HG02798 (cell line): Measurements from ENCODE around the gene PACS1.

Experiments
- ATAC-seq: cut with Tn5 transposase; IDR thresholded peaks from one replicate; pipeline ENCODE4 v1.9.1; 2021; ENCODE audit warnings: mild to moderate bottlenecking; ENCODE audit not compliant: unreplicated experiment, poor library complexity

The PACS1 gene

DNA sequence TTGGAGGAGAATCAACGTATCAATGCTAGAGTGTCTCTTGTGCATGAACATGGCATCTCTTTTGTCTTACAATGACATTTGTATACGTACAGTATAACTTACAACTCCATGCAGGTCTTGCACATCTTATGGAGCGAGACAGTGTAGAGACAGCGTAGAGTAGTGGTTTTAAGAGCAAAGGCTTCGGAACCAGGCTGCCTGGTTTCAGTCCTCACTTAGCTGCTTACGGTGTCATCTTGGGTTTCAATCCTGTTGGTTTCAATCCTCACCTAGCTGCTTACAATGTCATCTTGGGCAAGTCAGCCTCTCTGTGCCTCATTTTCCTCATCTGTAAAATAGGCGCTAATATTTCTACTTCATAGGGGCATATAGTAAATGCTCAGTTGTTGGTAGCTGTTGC, 98.2 kb downstream of the PACS1 start:
- no peak for ATAC-seq

DNA sequence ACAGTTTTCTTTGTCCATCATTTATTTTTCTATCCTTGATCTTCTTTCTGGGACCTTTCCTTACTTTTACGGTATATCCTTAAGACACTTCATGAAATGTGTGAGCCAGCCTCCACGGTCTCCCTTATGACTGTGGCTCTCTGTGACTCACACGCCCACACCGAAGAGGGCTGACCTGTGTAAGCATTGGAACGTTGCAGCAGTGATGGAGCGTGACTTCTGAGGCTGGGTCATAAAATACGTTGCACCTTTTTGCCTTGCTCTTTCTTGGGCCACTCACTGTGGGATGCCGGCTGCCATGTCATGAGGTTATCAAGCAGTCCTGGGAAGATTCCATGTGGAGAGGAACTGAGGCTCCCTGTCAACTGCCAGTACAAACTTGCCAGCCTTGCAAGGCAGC, 102.1 kb downstream of the PACS1 start:
- ATAC-seq: no peak

DNA sequence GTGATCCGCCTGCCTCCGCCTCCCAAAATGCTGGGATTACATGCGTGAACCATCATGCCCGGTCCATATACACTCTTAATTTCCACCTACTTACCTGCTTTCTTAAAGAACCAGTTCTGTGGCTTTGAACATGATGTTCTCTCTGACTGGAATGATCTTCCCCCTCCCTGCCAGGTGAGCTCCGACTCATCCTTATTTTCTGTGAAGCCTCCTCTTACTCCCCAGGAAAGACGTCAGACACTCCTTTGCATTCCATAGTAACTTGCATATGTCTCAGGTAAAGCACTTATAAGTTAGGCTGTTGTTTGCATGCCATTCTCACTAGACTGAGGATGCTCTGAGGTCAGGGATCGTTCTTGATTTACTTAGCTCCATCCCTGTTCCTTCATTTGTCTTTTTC, 106.6 kb downstream of the PACS1 start:
- no peak for ATAC-seq

DNA sequence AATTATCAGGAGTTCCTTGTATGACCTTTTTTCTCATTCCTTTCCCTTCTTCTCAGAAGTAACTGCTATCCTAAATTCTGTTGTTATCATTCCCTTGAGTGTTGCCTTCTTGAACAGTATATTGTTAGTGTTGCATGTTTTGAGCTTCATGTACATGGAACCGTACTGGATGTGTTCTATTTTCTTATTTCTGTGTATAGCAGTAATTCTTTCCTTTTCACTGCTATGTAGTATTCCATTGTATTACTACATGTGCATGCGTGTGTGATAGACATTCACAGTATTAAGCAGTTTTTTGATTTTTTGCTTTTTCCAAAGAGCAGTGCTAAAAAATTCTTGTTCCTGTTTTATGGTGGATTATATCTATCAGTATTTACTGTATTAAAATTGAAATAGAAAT, 108.1 kb downstream of the PACS1 start:
- ATAC-seq: no peak

DNA sequence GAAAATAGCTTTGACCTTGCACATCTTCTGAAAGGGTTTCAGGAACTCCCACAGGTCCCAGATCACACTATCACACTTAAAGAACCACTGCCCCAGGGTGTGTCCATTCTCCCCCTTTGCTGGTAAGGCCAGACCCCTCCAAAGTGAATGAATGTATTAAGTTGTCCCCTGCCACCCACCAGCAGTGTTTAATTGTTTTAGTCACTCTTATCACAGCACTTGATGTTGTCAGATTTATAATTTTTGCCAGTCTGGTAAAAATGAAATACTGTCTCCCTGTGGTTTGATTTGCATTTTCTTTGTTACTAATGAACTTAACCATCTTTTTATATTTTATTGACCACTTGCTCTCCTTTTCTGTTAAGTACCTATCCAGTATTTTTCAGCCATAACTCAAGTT, 108.8 kb downstream of the PACS1 start:
- no peak for ATAC-seq

DNA sequence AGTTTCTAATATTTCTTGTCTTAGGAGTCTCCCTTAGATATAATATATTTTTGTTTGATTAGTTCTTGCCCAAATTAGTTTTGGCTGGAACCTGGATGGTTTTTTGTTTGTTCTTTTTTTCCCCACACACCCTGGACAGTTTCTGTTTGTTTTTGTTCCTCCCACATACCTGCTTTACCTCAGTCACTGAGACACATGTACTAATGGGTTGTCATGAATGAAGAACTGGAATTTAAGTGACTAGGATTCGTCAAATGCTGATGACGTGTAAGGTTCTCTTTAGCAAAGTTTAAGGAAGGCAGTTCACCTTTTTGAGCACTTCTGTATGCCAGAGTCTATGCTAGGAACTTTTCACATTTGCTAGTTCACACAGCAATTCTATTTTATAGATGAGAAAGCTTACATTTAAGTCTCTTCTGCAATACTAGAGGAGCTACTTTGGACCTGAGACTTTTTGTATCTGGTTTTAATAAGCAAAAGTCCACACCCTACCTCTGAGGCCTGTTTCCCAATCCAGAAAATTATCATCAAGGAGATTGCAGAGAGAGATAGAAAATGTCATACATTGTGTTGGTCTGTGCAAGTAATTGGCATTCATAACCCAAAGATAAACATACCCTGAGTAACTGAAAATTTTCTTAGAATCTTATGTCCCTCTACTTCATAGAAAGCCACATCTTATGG, 111.7 kb downstream of the PACS1 start:
- ATAC-seq: no peak

DNA sequence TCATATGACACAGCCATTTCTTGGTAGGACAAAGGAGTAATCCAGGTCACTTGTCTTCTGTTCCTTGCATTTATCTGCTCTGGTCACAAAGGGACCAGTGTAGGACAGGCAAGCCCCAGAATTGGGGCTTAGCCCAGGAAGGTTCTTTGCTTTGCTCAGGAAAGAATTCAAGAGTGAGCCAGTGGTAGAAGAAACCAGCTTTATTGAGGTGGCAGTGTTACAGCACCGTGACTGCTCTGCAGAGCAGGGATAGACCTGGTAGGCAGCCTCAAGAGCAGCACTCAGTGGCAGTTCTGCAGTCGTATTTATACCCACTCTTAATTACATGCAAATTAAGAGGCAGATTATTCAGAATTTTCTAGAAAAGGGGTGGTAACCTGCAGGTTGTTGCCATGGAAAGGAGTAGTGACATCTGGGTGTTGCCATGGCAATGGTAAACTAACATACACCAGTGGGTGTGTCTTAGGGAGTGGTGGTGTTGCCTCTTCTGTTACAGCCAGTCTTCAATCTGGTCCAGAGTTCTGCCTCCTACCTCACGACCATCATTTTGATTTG, 113.5 kb downstream of the PACS1 start:
- ATAC-seq: no peak

DNA sequence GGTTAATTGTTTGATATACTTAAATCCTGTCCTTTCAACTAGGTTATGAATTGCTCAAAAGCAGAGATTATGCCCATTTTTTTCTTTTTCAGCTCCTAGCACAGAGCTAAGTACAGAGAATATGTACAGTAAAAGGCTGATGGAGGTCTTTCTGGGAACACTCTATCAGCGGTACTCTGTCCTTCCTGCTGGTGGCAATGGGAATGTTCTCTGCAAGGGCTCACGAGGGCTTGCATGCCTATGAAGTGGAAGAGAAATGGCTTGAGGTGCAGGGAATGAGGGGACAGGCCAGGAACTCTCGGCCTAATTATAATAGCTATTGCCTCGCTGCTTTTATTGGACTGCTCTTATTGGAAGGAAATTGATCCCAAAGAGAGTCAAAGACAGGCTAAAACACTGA, 114.7 kb downstream of the PACS1 start:
- ATAC-seq: no peak

DNA sequence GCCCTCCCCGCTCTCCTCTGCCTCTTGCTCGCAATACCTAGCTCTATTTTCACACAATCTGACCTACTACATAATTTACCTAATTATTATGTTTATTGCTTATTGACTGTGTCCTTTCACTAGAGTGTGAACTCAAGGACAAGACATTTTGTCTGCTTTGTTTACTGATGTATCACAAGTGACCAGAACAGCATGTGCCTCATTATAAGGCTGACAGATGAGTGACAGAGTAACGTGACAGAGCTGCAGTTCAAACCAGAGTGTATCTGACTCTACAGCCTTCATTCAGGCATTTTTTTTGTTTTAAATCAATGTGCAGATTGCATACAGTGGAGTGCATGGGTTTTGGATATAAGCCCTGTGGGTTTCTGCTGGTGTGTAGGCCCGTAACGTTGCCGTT, 116.4 kb downstream of the PACS1 start:
- no peak for ATAC-seq

DNA sequence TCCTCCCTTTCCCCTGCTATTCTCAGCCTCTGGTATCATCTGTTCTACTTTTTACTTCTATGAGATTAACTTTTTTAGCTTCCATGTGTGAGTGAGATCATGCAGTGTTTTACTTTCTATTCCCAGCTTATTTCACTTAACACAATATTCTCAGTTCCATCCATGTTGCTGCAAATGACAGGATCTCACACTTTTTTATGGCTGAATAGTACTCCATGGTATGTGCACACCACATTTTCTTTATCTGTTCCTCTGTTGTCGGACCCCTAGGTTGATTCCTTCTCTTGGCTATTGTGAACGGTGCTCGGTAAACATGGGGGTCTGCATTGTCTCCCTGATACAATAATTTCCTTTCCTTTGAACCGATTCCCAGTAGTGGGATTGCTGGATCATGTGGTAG, 117.4 kb downstream of the PACS1 start:
- no peak for ATAC-seq

DNA sequence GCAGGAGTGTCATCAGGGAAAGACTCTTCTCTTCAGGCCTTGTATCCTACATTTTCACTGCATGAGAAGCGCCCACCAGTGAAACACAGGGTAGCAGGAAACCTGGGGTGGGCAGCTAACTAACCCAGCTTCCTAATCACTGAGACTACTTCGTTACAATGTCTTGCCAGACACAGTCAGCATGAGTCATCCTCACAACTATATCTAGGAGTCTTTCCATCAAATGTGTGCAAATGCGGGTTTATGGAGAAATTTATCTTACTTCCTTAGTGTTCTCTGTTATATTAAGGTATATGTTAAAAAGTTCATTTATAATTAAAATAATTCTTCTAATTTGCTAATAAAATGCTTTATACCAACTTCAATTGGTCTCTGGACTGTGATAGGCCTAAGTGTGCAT, 118.5 kb downstream of the PACS1 start:
- ATAC-seq: no peak

DNA sequence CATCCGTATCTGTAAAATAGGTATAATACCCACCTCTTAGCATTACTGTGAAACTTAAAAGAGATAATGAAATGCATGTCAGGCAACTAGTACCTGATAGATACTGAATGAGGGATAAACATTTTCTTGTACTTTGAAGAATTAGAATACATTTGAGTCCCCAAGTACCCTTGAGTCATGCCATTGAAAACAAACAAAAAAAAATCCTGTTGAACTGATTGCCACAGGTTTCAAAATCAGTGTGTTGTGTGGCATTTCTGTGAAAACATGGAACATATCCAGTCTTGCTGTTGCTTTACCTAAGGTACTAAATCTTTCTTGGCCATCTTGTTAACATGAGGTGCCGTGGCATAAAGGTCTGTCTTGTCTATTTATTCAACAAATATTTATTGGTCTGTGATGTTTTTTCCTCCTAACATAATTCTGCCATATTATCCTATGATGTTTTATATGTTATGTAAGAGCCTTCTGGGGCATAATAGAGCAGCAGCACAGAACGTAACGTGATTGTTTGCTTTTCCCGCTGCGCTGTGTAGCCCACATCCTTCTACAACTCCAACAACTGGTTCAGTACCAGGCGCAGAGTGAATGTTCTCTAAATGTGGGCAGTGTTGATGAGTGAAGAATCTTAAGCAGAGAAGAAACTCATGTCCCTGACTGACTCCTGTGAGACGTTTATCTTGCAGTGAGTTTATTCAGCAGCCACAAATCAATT, 119.1 kb downstream of the PACS1 start:
- ATAC-seq: no peak

DNA sequence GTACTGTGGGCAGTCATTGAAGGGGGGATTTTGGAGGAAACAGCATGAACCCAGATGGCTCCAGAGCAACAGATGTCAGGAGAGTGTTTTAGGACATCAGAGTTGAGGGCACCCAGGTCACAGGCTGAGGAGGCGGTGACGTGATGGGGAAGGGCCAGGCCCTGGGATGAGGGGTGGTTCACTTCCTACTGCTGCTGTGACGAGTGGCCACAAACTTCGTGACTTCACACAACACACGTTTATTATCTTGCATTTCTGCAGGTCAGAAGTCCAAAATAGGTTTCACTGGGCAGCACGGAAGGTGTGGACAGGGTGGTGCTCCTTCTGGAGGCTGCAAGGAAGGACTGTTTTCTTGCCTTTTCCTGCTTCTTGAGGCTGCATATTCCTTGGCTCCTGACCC, 120.7 kb downstream of the PACS1 start:
- ATAC-seq: no peak

DNA sequence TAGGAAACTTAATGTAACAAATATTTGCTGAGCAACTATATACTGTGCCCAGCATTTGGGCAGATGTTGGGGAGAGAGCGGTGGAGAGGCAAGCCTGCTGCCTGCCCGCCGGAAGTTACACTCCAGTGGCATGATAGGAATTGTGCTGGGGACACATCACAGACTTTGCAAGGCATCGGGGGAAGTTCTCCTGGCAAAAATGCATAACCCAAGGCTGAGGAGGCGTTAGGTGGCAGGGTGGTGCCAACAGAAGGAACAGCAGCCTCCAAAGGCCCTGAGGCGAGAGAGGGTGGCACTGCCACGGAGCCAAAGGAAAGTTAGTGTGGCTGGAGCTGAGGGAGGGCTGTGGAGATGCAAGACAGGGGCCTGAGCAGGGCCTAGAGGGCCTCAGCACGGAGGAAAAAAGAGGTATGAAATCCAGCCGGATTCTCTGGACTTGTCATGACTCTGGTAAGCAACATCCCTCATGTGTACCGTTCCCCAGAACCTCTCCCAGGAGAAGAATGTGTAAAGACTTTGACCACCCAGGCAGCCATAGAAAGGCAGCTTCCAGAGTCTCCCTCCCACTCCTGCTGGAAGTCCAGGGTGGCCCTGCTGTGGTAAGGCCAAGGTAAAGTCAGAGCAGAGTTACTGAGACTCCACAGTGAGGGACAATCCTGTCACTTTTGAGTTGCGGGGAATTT, 122.2 kb downstream of the PACS1 start:
- ATAC-seq: no peak

DNA sequence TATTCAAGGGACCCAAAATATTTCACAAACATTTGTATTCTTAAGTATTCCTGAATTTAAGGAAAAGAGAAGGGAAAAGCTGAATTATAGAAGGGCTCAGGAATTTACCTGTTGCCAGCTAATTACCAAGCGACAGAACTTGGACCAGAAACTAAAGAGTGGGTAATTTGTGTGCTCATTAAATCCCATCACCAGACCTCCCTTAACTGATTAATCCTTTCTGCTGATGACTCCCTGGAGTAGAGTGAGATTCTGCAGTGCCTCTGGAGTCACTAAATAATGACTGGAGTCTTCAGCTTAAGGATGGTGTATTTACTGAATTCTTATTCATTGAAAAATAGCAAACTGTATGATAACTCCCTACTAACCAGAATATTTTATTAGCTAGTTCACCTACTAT, 124.3 kb downstream of the PACS1 start:
- ATAC-seq: no peak

DNA sequence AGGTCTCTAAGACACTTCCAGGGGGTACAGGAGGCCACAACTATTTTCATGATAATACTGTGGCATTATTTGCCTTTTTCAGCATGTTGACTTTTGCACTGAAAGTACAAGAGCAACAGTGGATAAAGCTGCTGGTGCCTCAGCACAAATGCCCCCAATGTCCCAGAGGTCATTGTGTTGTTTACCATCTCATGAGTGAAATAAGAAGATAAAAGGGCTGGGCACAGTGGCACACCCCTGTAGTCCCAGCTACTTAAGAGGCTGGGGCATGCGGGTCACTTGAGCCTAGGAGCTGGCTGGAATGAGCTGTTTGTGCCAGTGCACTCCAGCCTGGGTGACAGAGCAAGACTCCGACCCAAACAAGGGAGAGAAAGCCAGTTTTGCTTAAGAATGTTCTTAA, 125.8 kb downstream of the PACS1 start:
- ATAC-seq: no peak

DNA sequence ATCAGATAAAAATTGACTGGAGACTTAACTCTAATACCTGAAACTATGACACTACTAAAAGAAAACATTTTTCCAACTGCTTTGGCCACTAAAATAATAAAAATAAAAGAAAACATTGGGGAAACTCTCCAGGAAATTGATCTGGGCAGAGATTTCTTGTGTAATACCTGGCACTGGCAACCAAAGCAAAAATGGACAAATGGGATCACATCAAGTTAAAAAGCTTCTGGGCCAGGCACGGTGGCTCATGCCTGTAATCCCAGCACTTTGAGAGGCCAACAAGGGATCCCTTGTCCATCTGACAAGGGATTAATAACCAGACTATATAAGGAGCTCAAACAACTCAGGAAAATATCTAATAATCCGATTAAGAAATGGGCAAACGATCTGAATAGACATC, 133.8 kb downstream of the PACS1 start:
- no peak for ATAC-seq

DNA sequence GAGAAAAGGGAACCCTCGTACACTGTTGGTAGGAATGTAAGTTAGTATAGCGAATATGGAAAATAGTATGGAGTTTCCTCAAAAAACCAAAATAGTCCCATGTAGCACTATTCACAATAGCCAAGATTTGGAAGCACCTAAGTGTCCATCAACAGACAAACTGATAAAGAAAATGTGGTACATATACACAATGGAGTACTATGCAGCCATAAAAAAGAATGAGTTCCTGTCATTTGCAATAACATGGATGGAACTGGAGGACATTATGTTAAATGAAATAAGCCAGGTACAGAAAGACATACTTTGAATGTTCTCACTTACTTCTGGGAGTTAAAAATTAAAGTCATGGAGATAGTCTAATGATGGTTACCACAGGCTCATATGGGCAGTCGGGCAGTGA, 134.3 kb downstream of the PACS1 start:
- no peak for ATAC-seq

DNA sequence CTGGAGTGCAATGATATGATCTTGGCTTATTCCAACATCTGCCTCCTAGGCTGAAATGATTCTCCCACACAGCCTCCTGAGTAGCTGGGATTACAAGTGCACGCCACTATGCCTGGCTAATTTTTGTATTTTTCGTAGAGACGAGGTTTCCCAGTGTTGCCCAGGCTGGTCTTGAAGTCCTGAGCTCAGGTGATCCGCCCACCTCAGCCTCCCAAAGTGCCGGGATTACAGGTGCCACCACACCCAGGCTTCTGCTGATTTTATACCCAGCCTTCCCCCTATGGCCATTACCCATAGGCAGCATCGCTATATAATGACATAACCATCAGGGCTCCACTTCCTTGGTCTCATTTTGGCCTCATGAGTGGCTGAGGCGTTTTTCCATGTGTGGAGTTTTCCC, 137.7 kb downstream of the PACS1 start:
- no peak for ATAC-seq

DNA sequence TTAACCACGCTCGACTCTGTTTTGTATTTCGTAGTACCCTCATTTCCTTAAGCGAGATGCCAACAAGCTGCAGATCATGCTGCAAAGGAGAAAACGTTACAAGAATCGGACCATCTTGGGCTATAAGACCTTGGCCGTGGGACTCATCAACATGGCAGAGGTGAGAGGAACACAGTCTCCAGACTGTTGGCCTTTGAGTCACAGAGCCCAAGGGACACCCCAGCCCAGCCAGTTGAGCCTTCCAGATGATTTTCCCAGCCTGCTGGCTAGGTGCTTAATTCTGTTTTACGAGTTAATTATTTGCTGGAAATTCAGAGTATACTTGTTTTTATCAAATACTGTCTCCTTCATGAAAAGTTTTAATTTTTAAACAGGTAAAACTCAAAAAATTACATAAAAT, 141.0 kb downstream of the PACS1 start:
- no peak for ATAC-seq

DNA sequence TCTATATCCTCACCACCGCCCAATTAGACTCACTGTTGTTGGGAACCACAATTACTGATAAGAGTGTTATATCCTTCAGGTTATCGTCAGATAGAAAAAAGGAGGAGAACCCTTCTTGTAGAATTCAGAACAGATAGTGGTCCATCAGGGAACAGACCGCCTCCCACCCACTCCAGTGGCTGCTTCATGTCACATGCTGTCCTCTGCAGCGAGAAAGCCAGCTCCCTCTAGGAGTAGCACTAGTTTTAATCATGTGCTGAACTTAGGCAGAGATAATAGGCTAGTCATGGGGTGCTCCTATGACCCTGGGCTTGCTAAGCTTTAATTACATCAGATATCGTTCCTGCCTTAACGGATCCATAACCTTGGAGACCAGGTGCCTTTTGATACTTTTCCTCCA, 146.8 kb downstream of the PACS1 start:
- ATAC-seq: no peak
